Measurements from ENCODE around the gene PTTG1IP.

The PTTG1IP gene

GRCh38 chr21:44800103-44800502, 73.4 kb downstream of the PTTG1IP start:
- DNase-seq (ENCODE audit: low spot score), result peak; percentile 27

- no peak for DNase-seq (ENCODE audit: low spot score)
Measured at GRCh38 chr21:44799646-44800045, 73.8 kb downstream of the PTTG1IP start.
